Urothelium cell line (cell line): ENCODE data around the gene NUDCD2.

ENCODE experiments used
- DNase-seq: peaks from one replicate; pipeline ENCODE4 v3.0.0; 2011; ENCODE audit warnings: low spot score, mixed read lengths
- FAIRE-seq: peaks from 2 replicates; lab custom pipeline; 2011; peaks lifted over from hg19 to GRCh38; lab: Jason Lieb, UNC

Gene NUDCD2

GRCh38 chr5:163459819-163460561 lies at the start of gene NUDCD2:
Gene NUDCD2, minus strand, starts transcription at chr5:163460102. Its CDS starts 52 bp downstream, at chr5:163460050.
- peak; percentile 91 for DNase-seq
- FAIRE-seq: no peak

- FAIRE-seq: no peak
- DNase-seq: no peak
These were observed 49.5 kb upstream of the NUDCD2 start for GRCh38 chr5:163509291-163509951.

- FAIRE-seq (no peak), DNase-seq (no peak)
These were observed 48.9 kb upstream of the NUDCD2 start for GRCh38 chr5:163508753-163509152.

GRCh38 chr5:163506726-163507125 lies 46.8 kb upstream of the NUDCD2 start:
- no peak for DNase-seq
- no peak for FAIRE-seq

- no peak for DNase-seq
- FAIRE-seq: no peak
These were observed 46.2 kb upstream of the NUDCD2 start for GRCh38 chr5:163506095-163506457.

- peak; percentile 23 for FAIRE-seq
- DNase-seq: peak; percentile 95
These were observed 45.6 kb upstream of the NUDCD2 start, which contains the start of gene MAT2B for GRCh38 chr5:163505368-163506094. Gene MAT2B, plus strand, starts transcription at chr5:163505619. Its CDS starts 68 bp downstream, at chr5:163505687.

- no peak for FAIRE-seq
- DNase-seq: peak; percentile 7
These were observed 45.1 kb upstream of the NUDCD2 start for GRCh38 chr5:163505049-163505367.

GRCh38 chr5:163504079-163504931 lies 44.4 kb upstream of the NUDCD2 start:
- DNase-seq: peak; percentile 10
- FAIRE-seq: no peak

GRCh38 chr5:163503106-163504078 lies 43.5 kb upstream of the NUDCD2 start:
- DNase-seq: peak; percentile 66
- no peak for FAIRE-seq

- no peak for FAIRE-seq
- DNase-seq: no peak
These were observed 42.6 kb upstream of the NUDCD2 start for GRCh38 chr5:163502521-163502920.

GRCh38 chr5:163498886-163499285 lies 39.0 kb upstream of the NUDCD2 start:
- DNase-seq: no peak
- FAIRE-seq: no peak

GRCh38 chr5:163497315-163497714 lies 37.4 kb upstream of the NUDCD2 start:
- DNase-seq: no peak
- FAIRE-seq: no peak

GRCh38 chr5:163496286-163496685 lies 36.4 kb upstream of the NUDCD2 start:
- DNase-seq: no peak

GRCh38 chr5:163489745-163490075 lies 29.8 kb upstream of the NUDCD2 start:
- FAIRE-seq: no peak
- DNase-seq: no peak

More at GRCh38 chr5:163496286-163496685, 36.4 kb upstream of the NUDCD2 start:
- no peak for FAIRE-seq

GRCh38 chr5:163489055-163489744 lies 29.3 kb upstream of the NUDCD2 start:
- FAIRE-seq (no peak), DNase-seq (no peak)

- FAIRE-seq: no peak
These were observed 19.0 kb upstream of the NUDCD2 start for GRCh38 chr5:163478982-163479271.

GRCh38 chr5:163478126-163478981 lies 18.5 kb upstream of the NUDCD2 start:
- no peak for DNase-seq
- FAIRE-seq: no peak

More at GRCh38 chr5:163478982-163479271, 19.0 kb upstream of the NUDCD2 start:
- DNase-seq: no peak

GRCh38 chr5:163475411-163475810 lies 15.5 kb upstream of the NUDCD2 start:
- FAIRE-seq: no peak

More at GRCh38 chr5:163475411-163475810, 15.5 kb upstream of the NUDCD2 start:
- DNase-seq: no peak
